ENCODE measurements around the gene LYZL4.

DNA sequence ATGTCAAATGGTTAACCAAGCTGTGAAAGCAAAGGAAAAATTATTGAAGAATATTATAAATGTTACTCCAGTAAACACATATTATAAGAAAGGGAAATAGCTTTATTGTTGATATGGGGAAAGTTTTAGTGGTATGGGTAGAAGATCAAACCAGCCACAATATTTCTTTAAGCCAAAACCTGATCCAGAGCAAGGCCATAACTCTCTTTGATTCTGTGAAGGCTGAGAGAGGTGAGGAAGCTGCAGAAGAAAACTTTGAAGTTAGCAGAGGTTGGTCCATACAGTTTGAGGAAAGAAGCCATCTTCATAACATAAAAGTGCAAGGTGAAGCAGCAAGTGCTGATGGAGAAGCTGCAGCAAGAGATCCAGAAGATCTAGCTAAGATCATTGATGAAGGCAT lies 54.8 kb downstream of the LYZL4 start:
- TF ChIP-seq RAD21 (IDR thresholded peaks at IDR 0.05) (no peak), EGR1 (IDR thresholded peaks at IDR 0.05; ENCODE audit: low read depth in 2 of 2) (no peak), HNF4A (conservative IDR thresholded peaks at IDR 0.05) (no peak), YY1 (IDR thresholded peaks at IDR 0.05) (no peak), SP1 (IDR thresholded peaks at IDR 0.05) (no peak), TAF1 (conservative IDR thresholded peaks at IDR 0.05) (no peak), HNF4G (IDR thresholded peaks at IDR 0.05) (no peak), RXRA (IDR thresholded peaks at IDR 0.05) (no peak), JUND (IDR thresholded peaks at IDR 0.05) (no peak)
- TF ChIP-seq, protein P1, sequence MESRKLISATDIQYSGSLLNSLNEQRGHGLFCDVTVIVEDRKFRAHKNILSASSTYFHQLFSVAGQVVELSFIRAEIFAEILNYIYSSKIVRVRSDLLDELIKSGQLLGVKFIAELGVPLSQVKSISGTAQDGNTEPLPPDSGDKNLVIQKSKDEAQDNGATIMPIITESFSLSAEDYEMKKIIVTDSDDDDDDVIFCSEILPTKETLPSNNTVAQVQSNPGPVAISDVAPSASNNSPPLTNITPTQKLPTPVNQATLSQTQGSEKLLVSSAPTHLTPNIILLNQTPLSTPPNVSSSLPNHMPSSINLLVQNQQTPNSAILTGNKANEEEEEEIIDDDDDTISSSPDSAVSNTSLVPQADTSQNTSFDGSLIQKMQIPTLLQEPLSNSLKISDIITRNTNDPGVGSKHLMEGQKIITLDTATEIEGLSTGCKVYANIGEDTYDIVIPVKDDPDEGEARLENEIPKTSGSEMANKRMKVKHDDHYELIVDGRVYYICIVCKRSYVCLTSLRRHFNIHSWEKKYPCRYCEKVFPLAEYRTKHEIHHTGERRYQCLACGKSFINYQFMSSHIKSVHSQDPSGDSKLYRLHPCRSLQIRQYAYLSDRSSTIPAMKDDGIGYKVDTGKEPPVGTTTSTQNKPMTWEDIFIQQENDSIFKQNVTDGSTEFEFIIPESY (IDR thresholded peaks at IDR 0.05) = no peak
- TF ChIP-seq, protein P2, sequence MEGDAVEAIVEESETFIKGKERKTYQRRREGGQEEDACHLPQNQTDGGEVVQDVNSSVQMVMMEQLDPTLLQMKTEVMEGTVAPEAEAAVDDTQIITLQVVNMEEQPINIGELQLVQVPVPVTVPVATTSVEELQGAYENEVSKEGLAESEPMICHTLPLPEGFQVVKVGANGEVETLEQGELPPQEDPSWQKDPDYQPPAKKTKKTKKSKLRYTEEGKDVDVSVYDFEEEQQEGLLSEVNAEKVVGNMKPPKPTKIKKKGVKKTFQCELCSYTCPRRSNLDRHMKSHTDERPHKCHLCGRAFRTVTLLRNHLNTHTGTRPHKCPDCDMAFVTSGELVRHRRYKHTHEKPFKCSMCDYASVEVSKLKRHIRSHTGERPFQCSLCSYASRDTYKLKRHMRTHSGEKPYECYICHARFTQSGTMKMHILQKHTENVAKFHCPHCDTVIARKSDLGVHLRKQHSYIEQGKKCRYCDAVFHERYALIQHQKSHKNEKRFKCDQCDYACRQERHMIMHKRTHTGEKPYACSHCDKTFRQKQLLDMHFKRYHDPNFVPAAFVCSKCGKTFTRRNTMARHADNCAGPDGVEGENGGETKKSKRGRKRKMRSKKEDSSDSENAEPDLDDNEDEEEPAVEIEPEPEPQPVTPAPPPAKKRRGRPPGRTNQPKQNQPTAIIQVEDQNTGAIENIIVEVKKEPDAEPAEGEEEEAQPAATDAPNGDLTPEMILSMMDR (IDR thresholded peaks at IDR 0.05; ENCODE audit: low read depth, low read length, missing input control) = no peak
- TF ChIP-seq, protein P3, sequence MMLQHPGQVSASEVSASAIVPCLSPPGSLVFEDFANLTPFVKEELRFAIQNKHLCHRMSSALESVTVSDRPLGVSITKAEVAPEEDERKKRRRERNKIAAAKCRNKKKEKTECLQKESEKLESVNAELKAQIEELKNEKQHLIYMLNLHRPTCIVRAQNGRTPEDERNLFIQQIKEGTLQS (IDR thresholded peaks at IDR 0.05) = no peak

Data from liver (tissue), 3 donors.